ENCODE results near the gene KCNT1.
A peak's percentile ranks its signal among the peaks of the same experiment; 100 is the strongest.

KCNT1 gene

GRCh38 chr9:135673941-135674340 lies 28.0 kb upstream of the KCNT1 start:
- DNase-seq = no peak

DNA sequence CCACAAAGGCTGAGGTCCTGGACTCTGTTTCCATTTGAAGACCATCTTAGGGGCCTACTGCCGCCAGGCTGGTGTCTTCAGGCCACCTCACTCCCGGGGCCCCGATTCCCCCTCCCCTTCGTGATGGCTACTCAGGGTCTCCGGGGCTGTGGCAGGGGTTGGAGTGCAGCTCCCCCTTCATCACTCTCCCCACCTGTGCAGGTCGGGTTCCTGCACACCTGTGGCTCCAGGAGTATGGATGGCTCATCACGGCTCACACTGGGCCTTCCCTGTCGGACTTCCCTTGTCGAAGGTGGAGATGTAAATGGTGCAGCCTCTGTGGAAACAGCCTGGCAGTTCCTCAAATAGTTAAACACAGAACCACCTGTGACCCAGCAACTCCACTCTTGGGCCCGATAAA lies 27.0 kb upstream of the KCNT1 start:
- DNase-seq = no peak

DNA sequence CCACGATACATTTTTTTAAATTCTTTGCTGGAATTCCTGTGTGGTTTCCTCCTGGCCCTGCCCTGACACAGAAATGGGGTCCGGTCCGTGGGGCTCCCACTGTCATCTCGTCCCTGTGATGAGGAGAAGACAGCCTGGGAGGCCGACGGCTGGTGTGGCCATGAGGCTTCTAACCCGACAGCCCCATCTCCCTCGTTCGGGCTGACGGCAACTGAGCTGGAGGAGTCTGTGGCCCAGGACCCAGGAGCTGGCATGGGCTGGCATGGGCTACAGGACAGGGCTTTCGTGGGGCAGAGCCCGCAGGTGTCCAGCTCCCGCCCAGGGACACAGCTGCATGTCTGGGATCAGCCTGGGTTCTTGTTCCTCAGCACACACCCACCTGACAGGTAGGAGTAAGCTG lies 25.1 kb upstream of the KCNT1 start:
- DNase-seq = no peak

DNA sequence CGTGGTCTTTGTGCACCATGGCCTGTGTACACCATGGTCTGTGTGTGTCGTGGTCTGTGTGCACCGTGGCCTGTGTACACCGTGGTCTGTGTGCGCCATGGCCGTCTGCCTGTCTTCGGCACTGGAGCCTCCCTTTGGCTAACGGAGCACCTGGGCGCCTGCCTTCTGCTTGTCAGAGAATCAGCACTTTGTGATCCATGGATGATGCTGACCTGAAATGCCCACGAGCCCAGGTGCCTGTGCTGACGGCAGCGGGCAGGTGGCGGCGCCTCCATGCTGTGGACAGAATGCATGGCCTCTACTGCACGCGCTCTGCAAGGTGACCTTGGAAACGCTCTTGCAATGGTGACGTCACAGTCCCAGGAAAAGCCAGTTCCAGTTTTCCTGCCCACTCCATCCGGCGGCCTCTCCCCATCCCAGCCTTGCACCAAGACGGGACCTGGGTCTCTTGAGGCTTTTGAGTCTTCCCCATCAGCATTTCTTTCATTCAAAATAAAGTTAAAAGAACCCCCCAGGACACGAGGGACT lies 24.3 kb upstream of the KCNT1 start:
- peak; percentile 59 for DNase-seq

DNA sequence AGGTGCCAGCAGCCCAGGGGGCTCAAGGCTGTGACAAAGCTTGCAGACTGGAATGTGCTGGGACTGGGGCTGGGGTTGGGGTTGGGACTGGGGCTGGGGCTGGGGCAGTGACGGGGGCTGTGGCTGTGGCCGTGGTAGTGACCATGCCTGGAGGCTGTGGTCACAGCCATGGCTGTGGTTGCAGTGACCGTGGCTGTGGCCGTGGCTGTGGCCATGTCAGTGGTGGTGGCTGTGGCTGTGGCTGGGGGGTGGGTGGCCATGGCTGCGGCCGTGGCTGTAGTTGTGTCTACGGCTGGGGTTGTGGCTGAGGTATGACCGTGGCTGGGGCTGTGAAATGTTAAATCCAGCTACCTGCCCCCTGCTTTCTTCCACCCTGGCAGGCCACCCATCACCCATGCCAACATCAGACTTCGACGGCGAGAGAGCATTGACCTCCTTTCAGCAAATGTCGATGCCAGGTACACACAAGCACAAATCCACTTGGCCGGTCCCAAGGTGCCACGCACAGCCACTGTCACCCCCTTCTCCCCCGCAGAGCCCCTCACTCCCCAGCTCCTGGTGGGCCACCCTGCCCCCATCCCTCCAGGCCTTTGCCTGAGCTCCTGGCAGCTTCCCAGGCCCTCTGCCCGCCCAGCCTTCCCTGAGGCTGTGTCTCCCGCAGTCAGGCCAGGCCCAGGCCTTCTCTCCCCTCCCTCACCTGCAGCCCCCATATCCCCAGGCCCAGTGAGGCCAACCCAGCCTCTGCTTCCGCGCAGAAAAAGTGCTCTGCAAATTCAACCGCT lies 23.6 kb upstream of the KCNT1 start:
- no peak for DNase-seq

DNA sequence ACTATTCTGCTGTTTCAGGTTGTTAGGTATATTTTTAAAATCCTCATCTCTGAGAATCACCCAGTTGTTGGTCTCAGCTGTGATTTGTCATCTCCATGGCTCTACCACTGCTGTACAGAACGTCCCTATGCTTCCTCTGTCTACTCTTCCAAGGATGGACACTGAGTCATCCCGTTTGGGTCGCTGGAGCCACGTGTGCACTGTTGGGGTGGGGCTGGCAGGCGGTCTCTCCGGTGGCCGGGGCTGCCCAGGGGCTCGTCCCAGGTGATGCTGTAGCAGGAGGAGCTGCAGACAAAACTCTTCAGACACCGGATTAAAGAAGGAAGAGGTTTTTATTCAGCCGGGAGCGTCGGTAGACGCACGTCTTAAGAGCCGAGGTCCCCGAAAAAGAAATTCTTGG lies 21.9 kb upstream of the KCNT1 start:
- DNase-seq = no peak

GRCh38 chr9:135681161-135681560 lies 20.8 kb upstream of the KCNT1 start:
- DNase-seq = no peak

DNA sequence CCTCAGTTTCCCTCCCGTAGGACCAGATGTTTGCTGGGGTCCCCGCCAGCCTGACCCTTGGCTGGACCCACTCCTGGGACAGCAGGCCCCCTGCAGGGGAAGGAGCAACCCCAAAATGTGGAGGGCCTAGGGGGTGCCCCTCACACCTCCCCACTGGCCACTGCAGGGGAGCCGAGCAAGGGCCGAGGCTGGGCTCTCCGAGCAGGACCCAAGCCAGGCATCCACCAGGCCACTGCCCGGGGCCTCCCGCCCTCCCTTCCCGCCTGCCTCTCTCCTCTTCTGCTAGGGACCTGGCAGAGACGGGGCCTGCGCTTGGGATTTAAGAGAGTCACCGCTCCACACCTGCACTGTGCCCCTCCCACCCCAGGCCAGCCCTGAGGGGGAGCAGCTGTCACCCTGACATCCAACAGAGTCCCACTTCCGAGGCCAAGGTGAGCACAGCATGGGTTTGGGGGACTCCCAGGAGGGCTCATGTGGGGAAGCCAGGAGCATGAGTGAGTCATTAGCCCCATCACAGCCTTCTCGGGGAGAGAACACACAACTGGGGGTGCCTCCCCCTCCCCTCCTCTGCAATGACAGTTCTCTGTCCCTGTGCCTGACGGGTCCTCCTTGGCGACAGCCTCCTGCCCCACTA lies 18.5 kb upstream of the KCNT1 start:
- no peak for DNase-seq

DNA sequence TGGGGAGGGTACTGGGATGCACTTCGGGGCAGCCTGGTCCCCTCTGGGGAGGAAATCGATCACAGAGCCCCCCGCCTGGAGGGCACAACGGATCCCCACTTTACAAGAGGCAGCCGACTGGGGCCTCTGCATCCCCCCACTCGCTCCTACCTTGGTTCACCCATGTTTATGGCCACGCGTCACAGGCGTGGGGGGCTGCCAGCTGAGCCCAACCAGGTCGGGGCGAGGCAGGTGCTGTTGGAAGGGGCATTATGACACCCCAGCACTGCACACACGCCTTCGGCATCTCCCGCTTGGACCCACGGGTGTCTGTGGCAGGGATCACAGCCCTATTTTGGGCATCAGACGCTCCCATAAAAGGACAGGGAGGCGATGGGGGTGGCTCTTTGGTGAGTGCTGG lies 17.3 kb upstream of the KCNT1 start:
- DNase-seq = no peak

DNA sequence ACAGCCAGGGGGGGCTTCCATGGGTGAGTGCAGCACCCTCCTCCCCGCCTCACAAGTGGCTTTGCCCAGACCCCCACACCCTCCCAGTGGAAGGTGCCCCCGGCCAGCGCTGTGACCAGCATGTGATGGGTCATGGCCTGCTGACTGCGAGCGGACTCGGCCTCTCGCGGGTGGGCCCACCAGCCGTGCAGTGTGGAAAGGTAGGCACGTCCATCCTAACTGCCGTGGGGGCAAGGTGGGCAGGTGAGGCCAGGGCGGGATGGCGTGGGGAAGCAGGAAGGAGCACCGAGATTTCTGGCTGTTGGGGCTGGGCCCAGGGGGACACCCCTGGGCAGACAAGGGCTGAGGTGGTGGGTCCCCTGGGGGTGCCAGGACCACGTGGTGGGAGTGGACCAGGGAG lies 14.8 kb upstream of the KCNT1 start:
- DNase-seq = no peak

- no peak for DNase-seq
Observed at GRCh38 chr9:135689011-135689410, 13.0 kb upstream of the KCNT1 start.

GRCh38 chr9:135690836-135691570 lies 11.0 kb upstream of the KCNT1 start:
- DNase-seq = no peak

GRCh38 chr9:135692410-135692809 lies 9.6 kb upstream of the KCNT1 start:
- DNase-seq = no peak

- no peak for DNase-seq
Observed at GRCh38 chr9:135693265-135693664, 8.7 kb upstream of the KCNT1 start.

DNA sequence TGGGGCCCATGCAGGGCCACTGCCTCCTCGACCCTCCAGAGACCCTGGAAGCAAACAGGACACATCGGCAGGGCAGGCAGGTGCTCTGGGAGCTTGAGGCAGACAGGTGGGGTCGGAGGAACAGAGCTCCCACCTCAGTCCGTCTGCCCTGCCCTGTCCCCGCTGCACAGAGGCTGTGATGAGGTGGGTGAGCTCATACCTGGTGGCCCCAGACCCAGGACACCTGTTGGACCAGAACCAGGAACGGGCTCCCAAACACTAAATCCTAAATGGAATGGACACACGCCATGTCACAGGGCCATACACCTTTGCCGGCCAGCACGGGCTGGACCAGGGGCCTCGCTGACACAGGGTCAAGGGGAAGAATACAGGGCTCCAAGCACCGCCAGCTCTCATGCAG lies 8.2 kb upstream of the KCNT1 start:
- no peak for DNase-seq

DNA sequence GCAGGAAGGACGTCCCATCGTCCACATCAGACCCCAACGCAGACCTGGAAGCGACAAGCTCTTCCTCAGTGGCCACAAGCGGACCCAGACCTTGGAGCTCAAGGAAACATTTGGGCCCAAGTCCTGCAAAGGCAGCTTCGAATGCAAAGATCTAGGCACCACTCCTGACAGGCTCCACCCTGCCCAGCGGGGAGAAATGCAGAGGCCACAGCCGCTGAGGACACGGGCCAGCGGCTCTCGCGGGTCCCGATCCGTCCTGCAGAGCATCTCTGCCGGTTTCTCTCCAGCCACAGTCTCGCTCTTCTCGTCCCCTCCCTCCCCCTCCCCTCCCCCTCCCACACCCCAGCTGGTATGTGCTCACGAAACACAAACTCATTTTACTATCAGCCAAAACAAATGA lies 7.6 kb upstream of the KCNT1 start:
- DNase-seq = no peak

GRCh38 chr9:135695036-135695435 lies 6.9 kb upstream of the KCNT1 start:
- DNase-seq = no peak

DNA sequence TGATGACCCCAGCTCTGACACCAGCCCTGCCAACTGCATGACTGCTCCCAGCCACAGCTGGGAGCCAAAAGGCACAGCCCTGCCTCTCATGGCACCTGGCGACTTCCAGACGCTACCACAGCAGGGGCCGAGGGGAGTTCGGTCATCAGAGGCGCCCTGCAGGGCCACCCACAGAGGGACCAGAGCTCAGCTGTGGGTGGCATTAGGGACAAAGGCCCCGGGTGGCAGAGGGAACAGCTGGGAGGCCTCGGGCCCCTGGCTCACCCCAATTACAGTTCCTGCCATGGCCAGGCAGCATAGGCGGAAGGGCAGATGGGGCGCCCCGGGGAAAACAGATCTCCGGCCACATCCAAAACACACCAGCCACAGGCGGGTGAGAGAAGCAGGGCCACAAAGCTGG lies 6.3 kb upstream of the KCNT1 start:
- DNase-seq = no peak

DNA sequence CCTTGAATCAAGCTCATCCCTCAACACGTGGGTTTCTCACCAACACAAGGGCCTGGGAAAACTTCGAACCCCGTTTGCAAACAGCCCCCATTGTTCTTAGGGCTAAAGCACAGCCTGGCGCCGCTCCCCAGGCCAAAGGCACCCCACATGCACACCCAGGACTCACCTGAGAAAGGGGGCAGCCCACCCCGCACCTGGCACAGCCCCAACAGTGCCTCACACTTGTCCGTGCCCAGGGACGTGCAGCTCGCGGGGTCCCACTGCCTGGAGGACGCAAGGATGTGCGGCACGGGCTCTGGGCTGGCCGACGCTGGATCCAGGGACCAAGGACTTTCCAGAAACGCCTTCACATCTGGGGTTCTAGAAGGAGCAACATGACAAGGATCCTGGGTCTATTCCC lies 5.5 kb upstream of the KCNT1 start:
- DNase-seq = no peak

DNA sequence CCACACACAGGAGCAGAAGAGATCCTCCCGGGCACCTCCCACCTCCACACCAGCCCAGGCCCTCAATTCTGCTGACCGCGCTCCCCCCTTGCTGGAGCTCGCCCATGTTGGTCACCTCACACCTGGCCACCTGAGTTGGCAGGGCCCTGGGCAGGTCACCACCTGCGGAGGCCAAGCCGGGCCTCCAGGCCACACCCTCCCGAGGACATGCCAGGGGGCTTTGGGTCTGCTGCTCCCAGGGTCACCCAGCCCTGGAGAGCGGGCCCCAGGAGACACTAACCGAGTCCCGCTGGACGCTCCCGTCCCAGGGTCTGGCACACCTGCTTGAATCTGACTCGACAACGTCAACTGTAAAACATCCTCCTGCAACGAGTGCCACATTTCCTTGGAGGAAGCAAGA lies 4.8 kb upstream of the KCNT1 start:
- no peak for DNase-seq

DNA sequence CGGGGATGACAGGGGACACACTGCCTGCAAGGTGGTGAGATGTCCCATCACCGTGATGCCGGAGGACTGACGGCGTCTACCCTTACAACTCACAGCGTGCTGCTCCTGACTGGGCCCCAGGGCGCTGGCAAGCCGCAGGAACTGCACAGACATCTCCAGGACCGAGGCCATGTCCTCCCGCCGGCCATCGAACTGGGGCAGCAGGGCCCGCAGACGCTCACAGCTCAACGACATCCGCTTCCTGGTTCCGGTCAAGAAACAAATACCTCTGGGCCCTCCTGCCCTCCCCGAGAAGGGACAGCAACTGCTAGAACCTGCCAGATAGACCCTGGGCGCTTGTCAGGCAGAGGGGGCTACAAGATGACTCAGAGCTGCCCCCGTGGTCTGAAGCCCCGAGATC lies 3.7 kb upstream of the KCNT1 start:
- DNase-seq = no peak

DNA sequence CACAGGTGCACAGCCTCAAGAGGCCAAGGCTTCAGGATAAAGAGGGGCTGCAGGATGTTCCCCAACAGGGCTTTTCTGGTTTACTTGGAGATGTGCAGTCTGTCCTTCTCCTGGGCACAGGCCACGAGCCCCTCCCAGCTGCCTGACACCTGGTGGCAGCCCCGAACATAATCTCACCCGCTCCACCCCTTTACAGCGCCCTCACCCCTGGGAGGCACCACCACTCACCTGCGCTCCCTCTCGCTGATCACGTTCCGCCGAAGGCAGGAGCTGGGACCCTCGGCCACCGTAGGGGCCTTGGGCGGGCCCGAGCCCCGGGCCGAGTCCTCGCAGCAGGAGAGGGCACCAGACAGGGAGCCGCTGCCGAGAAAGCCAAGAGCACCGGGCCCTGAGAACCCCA lies 3.2 kb upstream of the KCNT1 start:
- peak; percentile 68 for DNase-seq

GRCh38 chr9:135699440-135699839 lies 2.5 kb upstream of the KCNT1 start, which contains the start of gene SOHLH1:
Gene SOHLH1, minus strand, starts transcription at chr9:135699481. Its CDS starts 14 bp downstream, at chr9:135699467.
- DNase-seq = no peak

DNA sequence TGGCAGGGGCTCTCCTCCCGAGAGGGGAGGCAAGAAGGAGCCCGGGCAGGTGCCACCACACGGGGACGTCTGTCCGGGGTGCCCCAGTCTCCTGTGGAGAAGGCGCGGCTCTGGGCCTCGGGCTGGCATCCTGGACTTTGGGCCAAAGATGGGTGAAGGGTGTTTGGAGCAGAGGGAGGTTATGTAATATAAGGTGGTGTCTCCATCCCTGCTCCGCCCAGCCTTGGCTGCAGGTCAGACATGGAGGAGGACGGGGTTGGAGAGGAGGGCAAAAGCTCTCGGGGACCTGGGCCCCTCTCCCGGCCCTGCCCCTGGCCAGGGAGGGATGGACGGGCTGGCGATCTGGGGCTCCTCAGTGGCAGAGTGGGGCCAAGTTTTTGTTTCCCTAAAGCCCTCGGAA lies 1.5 kb upstream of the KCNT1 start:
- DNase-seq = no peak

All from RPMI8226 (cell line).